ENCODE measurements around the gene TBC1D22B. TPM values are rescaled to one million over a fixed set of nuclear protein-coding genes. Genes with fewer than 3 reads are reported as not detected.

TBC1D22B gene
- polyA plus RNA-seq, 3 donors = 3.9 to 5.0 (median 4.9) TPM

DNA sequence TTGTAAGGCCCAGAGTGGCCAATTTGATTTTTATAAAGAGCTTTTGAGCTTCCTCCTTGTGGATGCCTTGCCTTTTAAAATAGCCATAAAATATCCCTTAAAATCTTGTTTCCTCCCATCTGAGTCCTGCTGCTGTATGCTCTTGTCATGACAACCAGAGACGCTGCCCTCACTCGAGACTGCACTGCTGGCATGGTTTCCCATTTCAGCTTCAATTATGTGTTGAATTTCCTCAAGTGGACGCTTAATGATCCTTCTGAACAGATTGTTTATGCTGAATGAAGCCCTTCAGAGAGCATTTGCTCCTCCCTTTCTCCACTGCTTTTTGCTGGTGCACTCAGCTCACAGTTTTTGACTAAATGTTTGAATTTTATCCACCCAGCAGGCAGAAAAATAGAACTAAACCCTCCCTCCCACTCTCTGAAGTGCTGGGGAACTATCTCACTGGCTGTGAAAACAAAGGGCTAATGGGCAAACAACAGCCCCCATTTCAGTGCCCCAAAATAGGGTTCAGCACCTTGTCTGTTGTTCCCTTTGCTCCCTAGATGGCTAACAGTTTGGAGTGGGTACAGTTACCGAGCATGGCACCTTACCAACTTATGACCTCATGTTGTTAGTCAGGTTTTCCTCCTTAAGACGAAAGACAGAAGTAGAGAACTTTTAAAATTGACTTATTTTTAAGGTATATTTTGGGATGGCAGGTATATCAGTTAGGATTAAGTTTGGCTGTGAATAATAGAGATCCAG is 50.7 kb downstream of the TBC1D22B start:
- Mint-ChIP-seq H3K27me3 (ENCODE audit: low read depth in 3 of 3) (peaks cover 0 to 4% (median 0%) of the 10 kb centered on the region in 3 donors), H3K4me3 (no peak overlapping the region), H3K27ac (peak overlapping the region in 3 of 7 donors; percentile 16 to 64 (median 19)), H3K4me1 (peaks cover 4% of the 10 kb centered on the region), H3K36me3 (peaks cover 58% of the 10 kb centered on the region in 2 donors), H3K9me3 (peaks cover 0 to 7% (median 0%) of the 10 kb centered on the region in 7 donors)
- H3K9ac ChIP-seq (ENCODE audit: insufficient read depth, low read length, poor library complexity, severe bottlenecking) = no peak overlapping the region
- no peak overlapping the region for H3K27ac ChIP-seq (ENCODE audit: low read depth in 1 of 2, low read length in 2 of 2)
- peaks cover 10 to 77% of the 10 kb centered on the region in 2 donors for H3K36me3 ChIP-seq (replicated peaks in 1 of 2; ENCODE audit: control insufficient read depth in 1 of 2, insufficient read depth in 2 of 2, low read length in 2 of 2)
- no peak overlapping the region for H2AFZ ChIP-seq (ENCODE audit: insufficient read depth, low read depth, low read length, poor library complexity, severe bottlenecking)
- H3K4me2 ChIP-seq (replicated peaks; ENCODE audit: extremely low read depth, low read length, poor library complexity, severe bottlenecking) = no peak overlapping the region
- no peak for DNase-seq
- H3K4me1 ChIP-seq (ENCODE audit: control insufficient read depth in 1 of 2, insufficient read depth in 2 of 2, low read length in 2 of 2) = peaks cover 0 to under 1% of the 10 kb centered on the region in 2 donors
- H3K79me2 ChIP-seq (ENCODE audit: insufficient read depth, low read length) = no peaks in the 10 kb centered on the region
- H3K27me3 ChIP-seq (ENCODE audit: control insufficient read depth in 2 of 2, insufficient read depth in 2 of 2, low read length in 2 of 2) = no peaks in the 10 kb centered on the region
- no peaks in the 10 kb centered on the region for H3K9me3 ChIP-seq (replicated peaks in 1 of 2; ENCODE audit: control insufficient read depth in 1 of 2, insufficient read depth in 1 of 2, low read length in 2 of 2)
- WGBS (ENCODE audit: insufficient coverage) = 95% methylated on average over 4 of the region's 5 CpGs
- intact Hi-C loops (cut with micrococcal nuclease) = no loop called here
- TF ChIP-seq, protein P1, sequence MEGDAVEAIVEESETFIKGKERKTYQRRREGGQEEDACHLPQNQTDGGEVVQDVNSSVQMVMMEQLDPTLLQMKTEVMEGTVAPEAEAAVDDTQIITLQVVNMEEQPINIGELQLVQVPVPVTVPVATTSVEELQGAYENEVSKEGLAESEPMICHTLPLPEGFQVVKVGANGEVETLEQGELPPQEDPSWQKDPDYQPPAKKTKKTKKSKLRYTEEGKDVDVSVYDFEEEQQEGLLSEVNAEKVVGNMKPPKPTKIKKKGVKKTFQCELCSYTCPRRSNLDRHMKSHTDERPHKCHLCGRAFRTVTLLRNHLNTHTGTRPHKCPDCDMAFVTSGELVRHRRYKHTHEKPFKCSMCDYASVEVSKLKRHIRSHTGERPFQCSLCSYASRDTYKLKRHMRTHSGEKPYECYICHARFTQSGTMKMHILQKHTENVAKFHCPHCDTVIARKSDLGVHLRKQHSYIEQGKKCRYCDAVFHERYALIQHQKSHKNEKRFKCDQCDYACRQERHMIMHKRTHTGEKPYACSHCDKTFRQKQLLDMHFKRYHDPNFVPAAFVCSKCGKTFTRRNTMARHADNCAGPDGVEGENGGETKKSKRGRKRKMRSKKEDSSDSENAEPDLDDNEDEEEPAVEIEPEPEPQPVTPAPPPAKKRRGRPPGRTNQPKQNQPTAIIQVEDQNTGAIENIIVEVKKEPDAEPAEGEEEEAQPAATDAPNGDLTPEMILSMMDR (IDR thresholded peaks at IDR 0.05) = no peak
- no peaks in the 10 kb centered on the region for H4K20me1 ChIP-seq (ENCODE audit: insufficient read depth, low read length)
- H3K4me3 ChIP-seq (replicated peaks in 1 of 3; ENCODE audit: low read depth in 2 of 3, low read length in 3 of 3) = no peak overlapping the region

DNA sequence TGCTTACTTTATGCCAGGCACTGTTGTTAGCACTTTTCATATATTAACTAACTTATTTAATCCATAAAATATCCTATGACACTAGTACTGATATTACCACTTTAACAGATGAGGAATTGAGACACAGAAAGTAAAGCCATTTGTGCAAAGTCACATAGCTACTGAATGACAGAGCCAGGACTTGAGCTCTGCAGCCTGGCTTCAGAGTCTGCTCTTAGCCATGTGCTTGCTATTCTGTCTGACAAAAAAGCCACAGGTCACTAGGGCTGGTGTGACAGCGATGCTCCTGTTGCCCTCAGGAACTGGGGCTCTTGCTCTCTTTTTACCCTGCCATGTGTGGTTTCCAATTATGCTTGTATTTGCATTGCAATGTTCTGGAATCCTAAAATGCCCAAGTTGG is 51.5 kb downstream of the TBC1D22B start:
- peaks cover 0 to 4% (median 0%) of the 10 kb centered on the region in 3 donors for H3K27me3 Mint-ChIP-seq (ENCODE audit: low read depth in 3 of 3)
- H3K79me2 ChIP-seq (ENCODE audit: insufficient read depth, low read length) = no peaks in the 10 kb centered on the region
- H3K27me3 ChIP-seq (ENCODE audit: control insufficient read depth in 2 of 2, insufficient read depth in 2 of 2, low read length in 2 of 2) = no peaks in the 10 kb centered on the region
- no peak overlapping the region for H3K4me2 ChIP-seq (replicated peaks; ENCODE audit: extremely low read depth, low read length, poor library complexity, severe bottlenecking)
- H4K20me1 ChIP-seq (ENCODE audit: insufficient read depth, low read length) = no peaks in the 10 kb centered on the region
- TF ChIP-seq, protein P1 (IDR thresholded peaks at IDR 0.05) = no peak
- no peak overlapping the region for H3K9ac ChIP-seq (ENCODE audit: insufficient read depth, low read length, poor library complexity, severe bottlenecking)
- H3K36me3 ChIP-seq (replicated peaks in 1 of 2; ENCODE audit: control insufficient read depth in 1 of 2, insufficient read depth in 2 of 2, low read length in 2 of 2) = peaks cover 3 to 77% of the 10 kb centered on the region in 2 donors
- H3K9me3 Mint-ChIP-seq = peaks cover 0 to 7% (median 0%) of the 10 kb centered on the region in 7 donors
- H3K4me3 ChIP-seq (replicated peaks in 1 of 3; ENCODE audit: low read depth in 2 of 3, low read length in 3 of 3) = no peak overlapping the region
- peaks cover 7% of the 10 kb centered on the region for H3K4me1 Mint-ChIP-seq
- no peak overlapping the region for H3K27ac Mint-ChIP-seq
- H3K36me3 Mint-ChIP-seq = peaks cover 58% of the 10 kb centered on the region in 2 donors
- 93% methylated on average over 1 of the region's 1 CpG for WGBS (ENCODE audit: insufficient coverage)
- H2AFZ ChIP-seq (ENCODE audit: insufficient read depth, low read depth, low read length, poor library complexity, severe bottlenecking) = no peak overlapping the region
- no peaks in the 10 kb centered on the region for H3K4me1 ChIP-seq (ENCODE audit: control insufficient read depth in 1 of 2, insufficient read depth in 2 of 2, low read length in 2 of 2)
- no peak overlapping the region for H3K27ac ChIP-seq (ENCODE audit: low read depth in 1 of 2, low read length in 2 of 2)
- H3K9me3 ChIP-seq (replicated peaks in 1 of 2; ENCODE audit: control insufficient read depth in 1 of 2, insufficient read depth in 1 of 2, low read length in 2 of 2) = no peaks in the 10 kb centered on the region
- no peak for DNase-seq
- intact Hi-C loops (cut with micrococcal nuclease) = no loop called here
- no peak overlapping the region for H3K4me3 Mint-ChIP-seq
